Thyroid gland (tissue), 4 donors: ENCODE results near the gene RNF148. TPM values are rescaled to one million over a fixed set of nuclear protein-coding genes. Genes with fewer than 3 reads are reported as not detected.

ENCODE experiments used
- DNase-seq, 2 donors: peaks; one replicate each; pipeline ENCODE4 v3.0.0-alpha.2; 2019
- H3K27ac ChIP-seq, 3 donors: fragments of 200-600 bp; sonication (generic); 1 replicate in 2 of 3; 2 replicates in 1 of 3; pipeline ENCODE4 v1.5.1; 2016 to 2019; ENCODE audit warnings: mild to moderate bottlenecking in 1 of 3, moderate library complexity in 1 of 3
- H3K27me3 ChIP-seq: fragments of 200-600 bp; sonication (generic); one replicate; pipeline ENCODE4 v1.5.1; 2019
- H3K36me3 ChIP-seq, 2 donors: fragments of 200-600 bp; sonication (generic); one replicate each; pipeline ENCODE4 v1.5.1; 2016 to 2019
- H3K4me1 ChIP-seq, 2 donors: fragments of 200-600 bp; sonication (generic); one replicate each; pipeline ENCODE4 v1.5.1; 2017 to 2019
- H3K4me3 ChIP-seq, 3 donors: fragments of 200-600 bp; sonication (generic); replicated peaks in 1 of 3; 1 replicate in 2 of 3; 2 replicates in 1 of 3; pipeline ENCODE4 v1.5.1; 2016; ENCODE audit warnings: mild to moderate bottlenecking in 1 of 3
- H3K9me3 ChIP-seq: fragments of 200-600 bp; sonication (generic); one replicate; pipeline ENCODE4 v1.5.1; 2017
- POLR2A ChIP-seq, 2 donors: fragments of 450-650 bp; IDR thresholded peaks; one replicate each; pipeline ENCODE4 v1.6.1; 2017; ENCODE audit warnings: antibody characterized with exemption in 2 of 2, mild to moderate bottlenecking in 2 of 2, moderate library complexity in 1 of 2
- WGBS, 2 donors: methylation state at CpG; one replicate each; pipeline ENCODE4 v1.1.5; 2017; 5-methylcytosine and 5-hydroxymethylcytosine counted together
- intact Hi-C: fragments of 100-400 bp; cut with DNase I; formaldehyde crosslinking; loops from one replicate; pipeline ENCODE4 v1.15.1; 2023
- small RNA-seq: library from RNA; depleted of rRNA; stranded (forward); fragments of <200 nt; gene quantifications from one replicate; pipeline ENCODE3, GENCODE V24; 2016
- total RNA-seq, 4 donors: library from RNA; depleted of rRNA; stranded (reverse); fragments of >200 nt; gene quantifications; one replicate each; pipeline ENCODE4 v1.2.3, GENCODE V29; 2016
- TF ChIP-seq, protein P1 (sequence below), 6 experiments: fragments of 200-600 bp in 3 of 6; fragments of 450-650 bp in 3 of 6; sonication (generic) in 3 of 6; IDR thresholded peaks; one replicate each; pipeline ENCODE4 v1.5.1; 2016 to 2019; ENCODE audit warnings: antibody characterized with exemption in 6 of 6, mild to moderate bottlenecking in 2 of 6, inconsistent platforms in 1 of 6, moderate library complexity in 1 of 6

The RNF148 gene
- total RNA-seq, 4 donors from 2014 or later, result 1.4 to 7.9 (median 4.7) TPM

DNA sequence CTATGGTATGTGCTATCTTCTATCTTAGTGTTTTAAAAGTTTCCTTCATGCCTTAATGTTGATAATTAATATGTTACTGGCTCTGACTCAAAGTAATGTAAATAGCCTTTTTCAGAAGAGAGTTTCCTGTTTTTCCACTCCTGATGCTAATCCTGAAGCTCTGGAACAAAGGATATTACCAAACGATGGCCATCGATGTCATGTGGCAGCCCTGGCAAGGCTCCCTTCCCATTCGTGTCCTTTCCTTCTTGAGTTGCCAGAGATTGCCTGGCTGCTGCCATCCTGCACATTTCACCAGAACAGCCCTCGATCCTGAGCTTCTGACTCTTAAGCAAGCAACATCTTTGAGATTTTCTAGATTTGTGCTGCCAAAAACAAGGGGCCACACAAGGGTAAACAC, 49.8 kb downstream of the RNF148 start:
- H3K4me3 ChIP-seq, result no peak overlapping the region
- WGBS, 2 donors, result 63 to 66% methylated on average over 4 of the region's 4 CpGs
- no peaks in the 10 kb centered on the region for H3K27me3 ChIP-seq
- no peaks in the 10 kb centered on the region for H3K4me1 ChIP-seq
- intact Hi-C loops, result no loop called here
- no peak overlapping the region for H3K27ac ChIP-seq
- no peaks in the 10 kb centered on the region for H3K36me3 ChIP-seq
- no peak for DNase-seq
- TF ChIP-seq POLR2A (IDR thresholded peaks at IDR 0.05), result no peak
- TF ChIP-seq, protein P1, sequence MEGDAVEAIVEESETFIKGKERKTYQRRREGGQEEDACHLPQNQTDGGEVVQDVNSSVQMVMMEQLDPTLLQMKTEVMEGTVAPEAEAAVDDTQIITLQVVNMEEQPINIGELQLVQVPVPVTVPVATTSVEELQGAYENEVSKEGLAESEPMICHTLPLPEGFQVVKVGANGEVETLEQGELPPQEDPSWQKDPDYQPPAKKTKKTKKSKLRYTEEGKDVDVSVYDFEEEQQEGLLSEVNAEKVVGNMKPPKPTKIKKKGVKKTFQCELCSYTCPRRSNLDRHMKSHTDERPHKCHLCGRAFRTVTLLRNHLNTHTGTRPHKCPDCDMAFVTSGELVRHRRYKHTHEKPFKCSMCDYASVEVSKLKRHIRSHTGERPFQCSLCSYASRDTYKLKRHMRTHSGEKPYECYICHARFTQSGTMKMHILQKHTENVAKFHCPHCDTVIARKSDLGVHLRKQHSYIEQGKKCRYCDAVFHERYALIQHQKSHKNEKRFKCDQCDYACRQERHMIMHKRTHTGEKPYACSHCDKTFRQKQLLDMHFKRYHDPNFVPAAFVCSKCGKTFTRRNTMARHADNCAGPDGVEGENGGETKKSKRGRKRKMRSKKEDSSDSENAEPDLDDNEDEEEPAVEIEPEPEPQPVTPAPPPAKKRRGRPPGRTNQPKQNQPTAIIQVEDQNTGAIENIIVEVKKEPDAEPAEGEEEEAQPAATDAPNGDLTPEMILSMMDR (IDR thresholded peaks at IDR 0.05), result no peak
- H3K9me3 ChIP-seq, result no peaks in the 10 kb centered on the region

Small RNA genes lying within 50 kb of the gene (small RNA-seq; reads per million reads assigned to genes)
- gene AC006463.1, result not detected

Other genes with a start within 250 kb of the RNF148 start
- gene RNF133, start 3.8 kb downstream of the RNF148 start, total RNA-seq, result 1 to 10 TPM; 1.0 to 3.1 (median 1.7) TPM
- 10 to 100 TPM; 27.7 to 46.2 (median 32.6) TPM for gene CADPS2, start 183.5 kb upstream of the RNF148 start, total RNA-seq